ENCODE data around the gene SERP2.

Gene SERP2

GRCh38 chr13:44362394-44363040 is 11.1 kb upstream of the SERP2 start:
- no peak for DNase-seq

- no peak for DNase-seq
Measured at GRCh38 chr13:44363631-44364344, 9.8 kb upstream of the SERP2 start.

DNA sequence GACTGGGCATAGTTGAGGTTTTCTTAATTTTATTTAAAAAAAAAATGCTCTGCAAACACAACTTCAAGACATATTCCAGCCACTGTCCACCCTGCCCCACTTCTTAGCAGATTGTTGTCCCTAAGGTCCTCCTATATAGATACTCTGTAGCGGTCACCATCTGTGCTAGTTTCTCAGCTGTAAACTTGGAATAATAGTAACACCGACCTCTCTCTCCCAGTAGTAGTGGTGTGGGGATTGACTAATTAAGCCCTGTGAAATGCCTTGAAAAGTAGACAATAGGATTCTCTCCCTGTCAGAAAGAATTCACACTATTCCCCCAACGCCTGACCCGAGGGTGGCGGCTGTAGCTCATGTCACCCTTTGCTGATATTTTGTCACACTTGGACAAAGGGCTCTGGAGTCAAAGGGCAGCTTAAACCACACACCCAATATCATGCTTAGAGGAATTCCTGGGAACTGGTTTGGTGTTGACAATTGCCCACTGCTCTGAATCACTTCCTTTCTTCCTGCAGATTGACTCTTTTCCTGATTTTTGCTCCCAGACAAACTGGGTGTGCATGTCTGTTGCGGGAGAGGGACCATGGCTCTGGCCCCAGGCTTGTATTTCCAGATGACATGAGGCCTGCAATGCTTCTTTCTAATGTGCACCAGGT is 9.2 kb upstream of the SERP2 start:
- no peak for DNase-seq

GRCh38 chr13:44365008-44365407 is 8.6 kb upstream of the SERP2 start:
- DNase-seq, result no peak

GRCh38 chr13:44365899-44366298 is 7.7 kb upstream of the SERP2 start:
- DNase-seq, result no peak

GRCh38 chr13:44368062-44368591 is 5.5 kb upstream of the SERP2 start:
- DNase-seq, result no peak

DNA sequence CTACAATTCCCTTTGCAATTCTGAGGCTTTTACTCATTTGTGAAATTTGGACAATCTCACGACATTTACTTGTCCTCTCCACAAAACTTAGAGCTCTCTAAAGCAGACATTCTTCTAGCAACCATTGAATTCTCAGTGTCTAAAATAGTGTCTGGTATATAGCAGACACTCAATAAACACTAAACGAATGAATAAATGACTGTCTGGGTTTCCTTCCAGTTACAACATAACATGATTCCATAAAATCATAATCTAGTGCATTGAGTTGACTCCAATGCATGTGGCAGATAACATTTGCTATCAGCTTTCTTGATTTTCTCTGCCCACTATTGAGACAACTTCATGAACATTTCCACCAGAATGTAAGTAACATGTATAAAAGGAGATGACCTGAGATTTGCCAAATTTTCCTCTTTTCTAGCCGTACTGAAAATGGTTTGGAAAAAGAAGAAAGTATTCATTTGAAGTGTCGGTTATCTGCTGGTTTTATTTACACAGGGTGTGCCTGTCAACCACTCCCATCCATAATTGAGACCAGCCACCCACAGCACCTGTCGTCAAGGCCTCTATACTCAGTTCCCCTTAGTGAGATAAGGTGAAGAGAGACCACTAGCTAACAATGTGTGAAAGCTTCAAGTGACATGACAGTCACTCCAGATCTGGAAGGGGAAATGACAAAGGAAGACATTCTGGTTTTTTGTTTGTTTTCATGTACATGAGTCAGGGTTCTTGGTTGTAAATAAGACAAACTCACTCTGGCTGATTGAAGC is 4.8 kb upstream of the SERP2 start:
- no peak for DNase-seq

DNA sequence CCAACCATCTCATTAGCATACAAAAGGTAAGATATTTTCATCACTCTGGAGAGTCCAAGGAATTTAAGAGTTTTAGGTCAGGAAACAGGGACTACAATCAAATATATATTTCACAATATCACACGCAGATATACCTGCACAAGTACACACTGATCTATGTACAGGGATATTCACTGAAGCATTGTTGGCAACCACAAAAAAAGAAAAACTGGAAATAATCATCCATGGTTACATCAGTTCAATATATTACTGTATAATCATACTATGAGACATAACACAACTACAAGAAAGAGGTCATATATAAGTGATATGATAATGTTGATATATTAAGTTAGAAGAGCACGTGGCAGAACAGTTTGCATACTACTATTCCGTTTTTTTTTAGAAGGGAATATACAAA is 2.2 kb upstream of the SERP2 start:
- DNase-seq, result no peak

DNA sequence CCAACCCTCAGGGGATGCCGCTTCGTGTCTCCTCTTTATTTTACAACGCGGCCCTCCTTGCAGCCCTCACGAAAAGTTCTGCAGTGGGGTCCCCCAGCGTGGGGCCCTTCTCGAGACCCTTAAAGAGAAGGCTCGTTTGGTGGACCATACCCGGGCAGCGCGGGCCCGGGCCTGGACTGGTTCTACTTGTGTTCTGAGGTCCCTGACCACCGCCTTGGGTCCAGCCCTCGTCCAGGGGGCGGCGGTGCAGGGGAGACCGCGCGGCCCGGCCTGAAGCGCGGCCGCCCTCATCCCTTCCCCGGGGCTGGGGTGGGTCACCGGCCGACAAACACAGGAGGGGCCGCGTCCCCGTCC is 400 bp upstream of the SERP2 start:
- DNase-seq, result no peak

GRCh38 chr13:44374348-44374712 is 706 bp downstream of the SERP2 start:
- no peak for DNase-seq

DNA sequence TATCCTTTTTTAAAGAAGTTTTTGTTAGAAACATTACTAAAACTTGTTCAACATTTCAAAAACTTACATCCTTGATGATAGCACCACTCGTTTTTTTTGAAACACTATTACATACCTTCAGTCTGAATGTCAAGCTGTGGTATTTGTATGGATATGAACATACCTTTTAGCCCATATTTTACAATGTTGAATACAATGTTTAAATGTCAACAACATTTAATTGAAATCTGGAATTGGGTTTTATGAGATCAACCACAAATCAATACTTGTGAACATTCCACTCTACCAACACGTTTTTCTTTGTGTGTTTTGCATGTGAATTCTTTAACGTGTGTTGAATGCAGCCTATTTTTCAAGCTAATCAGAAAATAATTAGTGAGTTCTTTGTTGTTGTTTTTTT is 4.7 kb downstream of the SERP2 start:
- no peak for DNase-seq

DNA sequence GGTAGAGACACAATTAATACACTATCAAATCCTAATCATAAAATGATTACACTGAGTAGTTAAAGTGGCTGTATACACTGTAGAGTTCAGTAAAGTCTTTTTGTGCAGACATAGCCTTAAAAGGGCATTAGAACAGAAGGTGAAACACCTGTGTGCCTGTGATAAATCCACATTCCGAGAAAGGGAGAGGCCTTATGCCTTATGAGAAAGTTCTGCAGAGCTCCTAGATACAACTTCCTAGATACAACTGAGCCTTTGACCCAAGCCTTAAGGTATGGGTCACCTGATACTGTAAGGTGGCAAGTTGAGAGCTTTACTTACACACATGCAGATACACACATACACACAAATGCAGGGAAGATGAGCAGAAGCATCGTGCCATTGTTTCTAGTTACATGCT is 6.3 kb downstream of the SERP2 start:
- DNase-seq, result no peak

DNA sequence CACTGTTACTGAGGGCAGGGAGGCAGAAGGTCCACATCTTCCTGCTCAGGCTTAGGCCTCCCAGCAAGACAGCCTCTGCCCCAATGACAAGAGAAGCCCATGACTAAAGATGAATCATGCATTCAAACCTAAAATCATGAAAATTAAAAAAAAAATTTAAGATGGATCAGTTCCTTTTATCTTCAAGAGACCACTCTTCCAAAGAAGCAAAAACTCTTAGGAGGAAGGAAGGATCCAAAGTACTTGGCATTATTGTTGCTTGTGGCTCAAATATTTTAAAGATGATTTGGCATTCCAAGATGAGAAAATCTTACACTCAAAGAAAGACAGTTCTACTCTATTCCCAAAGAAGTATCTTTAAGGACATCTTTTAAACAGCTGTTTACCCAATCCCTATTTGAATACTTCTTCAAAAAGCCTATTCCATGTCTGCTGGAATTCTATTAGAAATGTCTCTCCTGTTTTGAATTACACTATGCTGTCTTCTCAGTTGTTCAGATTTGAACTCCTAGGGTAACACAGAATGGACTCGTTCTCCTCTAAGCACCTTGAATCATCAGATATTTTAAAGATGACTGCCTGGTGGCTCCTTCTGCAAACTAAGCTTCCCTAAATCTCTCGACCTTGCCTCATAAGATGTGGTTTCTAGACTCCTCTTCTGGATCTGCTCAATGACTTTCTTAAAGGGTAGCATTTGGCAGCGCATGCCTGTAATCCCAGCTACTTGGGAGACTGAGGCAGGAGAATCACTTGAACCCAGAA is 7.0 kb downstream of the SERP2 start:
- DNase-seq, result no peak

GRCh38 chr13:44382635-44383145 is 9.1 kb downstream of the SERP2 start:
- no peak for DNase-seq

DNA sequence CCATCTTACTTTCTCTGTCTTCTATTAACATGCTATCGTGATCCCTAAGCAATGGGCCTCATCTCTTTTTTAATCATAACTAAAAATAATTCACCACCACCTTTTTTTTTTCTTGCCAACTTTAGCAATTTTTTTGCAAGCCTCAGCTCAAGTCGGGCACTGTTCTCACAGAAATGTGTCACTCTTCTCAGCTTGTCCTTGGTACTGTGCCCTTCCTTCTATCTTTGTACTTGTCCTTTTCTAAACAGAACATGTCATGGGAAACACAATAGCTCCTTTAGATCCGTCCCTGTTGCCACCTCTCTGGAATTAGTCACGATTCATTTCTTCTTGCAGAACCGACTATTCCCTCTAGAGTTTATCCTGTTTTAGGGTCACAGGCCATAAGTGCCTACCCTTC is 10.3 kb downstream of the SERP2 start:
- DNase-seq, result no peak

GRCh38 chr13:44384778-44385177 is 11.2 kb downstream of the SERP2 start:
- DNase-seq, result no peak

GRCh38 chr13:44385401-44385800 is 11.8 kb downstream of the SERP2 start:
- DNase-seq, result no peak

GRCh38 chr13:44385847-44386246 is 12.2 kb downstream of the SERP2 start:
- DNase-seq, result no peak

DNA sequence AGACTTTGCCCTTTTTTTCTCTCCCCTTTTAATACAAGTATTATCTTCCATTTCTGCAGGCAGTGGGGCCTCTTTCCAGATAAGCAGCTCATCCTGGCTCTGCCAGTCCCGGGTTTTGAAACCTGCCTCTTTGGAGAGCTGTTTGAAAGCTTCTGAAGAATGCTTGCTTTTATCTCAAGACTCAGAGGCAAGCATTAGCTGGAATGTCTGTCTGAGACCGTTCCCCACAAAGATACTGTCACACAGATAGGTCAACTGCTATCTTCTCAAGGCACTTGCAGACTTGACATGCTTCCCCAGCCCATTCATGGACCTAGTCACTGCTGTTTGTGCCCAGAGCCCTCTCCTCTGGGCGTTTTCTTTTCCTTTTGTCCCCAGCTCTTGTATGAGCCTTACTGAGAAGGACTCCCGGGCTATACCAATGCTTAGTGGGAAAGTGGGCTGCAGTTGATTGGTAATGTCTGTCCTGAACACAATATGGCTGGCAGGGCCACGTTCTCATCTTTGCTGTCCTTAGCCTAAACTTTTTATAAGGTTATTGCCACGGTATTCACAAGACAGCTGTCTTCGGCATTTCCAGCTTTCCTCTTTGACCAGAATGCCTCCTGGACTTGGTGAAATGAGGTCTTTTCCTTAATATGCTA is 13.4 kb downstream of the SERP2 start:
- no peak for DNase-seq

GRCh38 chr13:44388427-44389059 is 14.9 kb downstream of the SERP2 start:
- DNase-seq, result no peak

GRCh38 chr13:44389060-44389666 is 15.5 kb downstream of the SERP2 start:
- DNase-seq, result no peak
